HG03378 (cell line): Measurements from ENCODE around the gene UBE2D1.

Experiments
- ATAC-seq: cut with Tn5 transposase; IDR thresholded peaks from one replicate; pipeline ENCODE4 v1.9.1; 2021; ENCODE audit warnings: mild to moderate bottlenecking, moderate library complexity; ENCODE audit not compliant: unreplicated experiment

Gene UBE2D1

DNA sequence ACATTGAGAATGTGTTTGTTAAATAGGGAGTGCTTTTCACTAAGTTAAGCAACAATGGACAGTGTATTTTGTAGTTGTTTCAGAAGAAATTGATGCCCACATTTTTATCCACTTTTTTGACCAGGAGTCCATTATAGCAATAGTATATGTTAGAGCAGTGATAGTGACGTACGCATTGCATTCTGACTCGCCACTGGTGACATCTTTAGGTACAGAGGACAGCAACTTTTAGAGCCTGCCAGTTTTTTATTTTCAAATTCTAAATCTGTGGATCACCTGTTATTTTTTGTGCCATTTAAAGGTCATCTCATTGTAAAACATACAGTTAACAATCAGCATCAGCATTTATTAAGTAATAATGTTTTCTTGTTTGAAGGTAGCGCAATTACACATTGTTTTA is 1.4 kb downstream of the UBE2D1 start:
- ATAC-seq = no peak

- no peak for ATAC-seq
These were observed 6.6 kb downstream of the UBE2D1 start for GRCh38 chr10:58341422-58341821.

DNA sequence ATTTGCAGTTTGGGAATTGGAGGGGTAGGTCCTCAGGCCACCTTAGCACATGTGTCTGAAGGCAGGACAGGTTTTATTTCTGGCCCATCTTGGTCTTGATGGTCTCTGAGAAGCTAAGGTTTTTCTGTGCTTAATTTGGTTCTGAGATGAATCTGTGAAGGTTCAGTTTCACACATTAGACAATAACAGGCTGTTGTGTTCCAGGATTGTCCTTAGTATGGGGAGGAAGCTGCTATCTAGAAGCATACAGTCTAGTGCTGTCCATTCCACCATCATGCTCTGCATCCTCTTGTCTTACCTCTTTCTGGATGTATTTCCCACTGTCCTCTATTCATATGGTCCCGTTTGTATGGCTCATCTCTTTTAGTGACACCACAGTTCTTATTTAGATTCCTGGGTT is 7.1 kb downstream of the UBE2D1 start:
- ATAC-seq = no peak

- no peak for ATAC-seq
These were observed 13.2 kb downstream of the UBE2D1 start for GRCh38 chr10:58347967-58348366.

GRCh38 chr10:58348571-58349033 is 13.8 kb downstream of the UBE2D1 start:
- no peak for ATAC-seq

GRCh38 chr10:58350023-58350422 is 15.2 kb downstream of the UBE2D1 start:
- ATAC-seq = no peak

DNA sequence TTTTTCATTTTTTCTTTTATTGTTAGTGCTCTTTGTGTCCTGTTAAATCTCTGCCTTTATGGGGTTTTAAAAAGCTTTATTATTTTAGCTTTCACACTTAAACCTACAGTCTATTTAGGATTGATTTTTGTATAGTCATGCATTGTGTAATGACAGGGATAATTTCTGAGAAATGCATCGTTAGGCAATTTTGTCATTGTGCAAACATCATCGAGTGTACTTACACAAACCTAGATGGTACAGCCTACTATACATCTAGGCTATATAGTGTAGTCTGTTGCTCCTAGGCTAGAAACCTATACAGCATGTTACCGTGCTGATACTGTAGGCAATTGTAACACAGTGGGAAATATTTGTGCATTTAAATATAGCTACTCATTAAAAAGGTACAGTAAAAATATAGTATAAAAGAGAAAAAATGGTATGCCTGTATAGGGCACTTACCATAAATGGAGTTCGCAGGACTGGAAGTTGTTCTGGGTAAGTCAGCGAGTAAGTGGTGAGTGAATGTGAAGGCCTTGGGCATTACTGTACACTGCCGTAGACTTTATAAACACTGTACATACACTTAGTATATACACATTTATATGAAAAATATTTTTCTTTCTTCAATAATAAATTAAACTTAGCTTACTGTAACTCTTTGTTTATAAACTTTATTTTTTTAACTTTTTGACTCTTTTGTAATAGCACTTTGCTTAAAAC is 16.0 kb downstream of the UBE2D1 start:
- ATAC-seq = no peak

GRCh38 chr10:58351616-58352578 is 17.1 kb downstream of the UBE2D1 start:
- no peak for ATAC-seq

GRCh38 chr10:58352956-58353610 is 18.3 kb downstream of the UBE2D1 start:
- ATAC-seq = no peak

DNA sequence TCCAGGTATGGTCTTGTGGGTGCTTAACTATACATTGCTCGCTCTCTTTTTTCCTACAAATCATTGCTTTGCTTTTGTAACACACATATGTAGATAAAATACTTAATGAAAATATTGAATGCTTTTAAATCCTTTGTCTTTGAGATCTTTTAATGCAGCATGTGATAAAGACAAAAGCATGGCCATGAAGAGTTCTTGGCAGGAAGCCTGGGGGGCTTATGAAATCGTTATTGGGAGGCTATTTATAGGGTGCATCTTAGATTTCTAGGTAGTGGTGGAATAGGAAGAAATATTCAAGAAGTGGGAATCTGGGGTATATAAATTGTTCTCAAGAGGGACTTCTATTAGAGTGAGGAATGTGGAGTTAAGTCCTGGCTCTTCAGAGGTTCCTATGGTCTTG is 21.9 kb downstream of the UBE2D1 start:
- ATAC-seq = no peak

- no peak for ATAC-seq
These were observed 23.6 kb downstream of the UBE2D1 start for GRCh38 chr10:58358314-58358933.

DNA sequence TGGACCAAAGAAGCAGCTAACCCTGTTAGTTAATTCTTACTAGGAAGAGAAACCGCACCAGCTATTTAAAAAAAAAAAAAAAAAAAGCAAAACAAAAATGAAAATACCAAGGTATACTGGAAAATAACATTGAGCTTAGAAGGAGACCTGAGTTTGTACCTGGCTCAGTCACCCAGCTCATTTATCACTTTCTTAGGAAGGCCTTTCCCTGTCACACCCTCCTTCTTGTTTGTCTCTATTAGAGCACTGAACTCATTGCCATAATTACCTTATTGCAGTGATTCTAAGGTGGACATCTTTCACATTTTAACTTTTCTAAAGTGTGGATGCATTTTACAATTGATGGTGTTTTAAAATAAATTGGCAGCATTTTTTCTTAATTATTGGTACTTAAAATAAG is 24.1 kb downstream of the UBE2D1 start:
- no peak for ATAC-seq

GRCh38 chr10:58359541-58359940 is 24.7 kb downstream of the UBE2D1 start:
- no peak for ATAC-seq

DNA sequence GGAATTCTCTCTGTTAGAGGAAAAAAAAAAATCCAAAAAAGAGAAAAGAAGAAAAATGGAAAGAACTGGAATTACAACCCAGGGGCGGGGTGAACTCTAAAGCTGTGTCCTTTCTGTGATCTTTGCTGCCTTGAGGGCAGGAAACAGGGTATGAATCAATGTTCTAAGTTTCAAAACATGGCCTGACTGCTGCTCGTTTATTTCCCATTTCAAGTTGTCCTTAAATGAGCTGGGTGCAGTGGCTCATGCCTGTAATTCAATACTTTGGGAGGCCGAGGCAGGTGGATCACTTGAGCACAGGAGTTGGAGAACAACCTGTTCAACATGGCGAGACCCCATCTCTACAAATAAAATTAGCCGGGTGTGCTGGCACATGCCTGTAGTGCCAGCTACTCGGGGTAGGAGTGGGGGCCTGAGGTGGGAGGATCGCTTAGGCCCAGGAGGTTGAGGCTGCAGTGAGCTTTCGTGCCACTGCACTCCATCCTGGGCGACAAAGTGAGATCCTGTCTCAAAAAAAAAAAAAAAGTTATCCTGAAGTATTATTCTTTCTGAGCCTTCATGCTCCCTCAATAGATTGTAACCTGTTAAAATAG is 25.7 kb downstream of the UBE2D1 start:
- no peak for ATAC-seq

- no peak for ATAC-seq
These were observed 26.5 kb downstream of the UBE2D1 start for GRCh38 chr10:58361353-58361752.

DNA sequence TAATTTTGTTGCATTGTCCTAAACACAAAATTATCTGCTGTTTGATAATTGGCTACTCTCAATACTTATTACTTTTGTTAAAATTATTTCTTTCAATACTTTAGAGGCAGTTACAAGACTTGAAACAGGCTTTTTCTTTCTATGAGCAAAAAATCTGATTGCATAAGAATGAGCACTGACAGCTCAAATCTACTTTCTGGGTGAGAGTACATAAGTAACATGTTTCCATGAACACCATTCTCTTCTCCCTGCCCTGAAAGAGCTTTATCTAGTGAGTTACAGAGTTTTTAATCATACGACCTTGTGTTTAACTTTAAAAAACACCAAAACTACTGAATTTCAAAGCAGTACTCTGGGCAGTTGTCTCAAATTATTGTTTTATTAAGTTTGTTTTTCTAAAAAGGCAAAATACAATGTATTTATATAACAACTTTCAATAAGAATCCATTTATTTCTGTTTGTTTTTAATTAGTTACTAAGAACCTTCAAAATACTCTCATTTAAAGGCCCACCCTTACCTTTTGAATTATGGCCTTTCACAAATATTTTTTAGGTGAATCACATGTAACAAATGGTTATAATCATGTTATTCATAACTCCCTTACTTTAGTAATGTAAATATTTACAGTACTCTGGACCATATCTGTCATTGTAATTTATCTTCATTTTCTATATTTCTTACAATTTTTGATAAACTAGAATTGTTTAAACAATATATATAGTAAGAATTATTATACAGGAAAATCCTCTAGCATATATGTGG is 27.4 kb downstream of the UBE2D1 start:
- ATAC-seq = no peak

DNA sequence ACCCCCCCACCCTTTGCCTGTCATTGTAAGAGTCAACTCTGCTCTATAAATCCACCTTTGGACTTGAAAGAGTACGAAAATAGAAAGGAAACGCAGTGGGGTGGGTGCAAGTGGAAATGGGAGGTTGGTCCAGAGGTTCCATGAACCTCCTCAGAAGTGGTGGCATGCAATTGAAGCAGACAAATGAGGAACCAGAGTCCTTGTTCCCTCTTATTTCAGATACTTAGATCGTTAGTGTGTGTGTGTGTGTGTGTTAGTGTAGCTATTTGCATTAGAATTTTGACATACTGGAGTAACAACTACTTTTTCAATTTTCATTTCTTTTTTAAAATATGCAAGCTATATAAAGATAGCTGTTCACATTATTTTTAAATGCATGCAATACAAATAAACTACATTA is 32.3 kb downstream of the UBE2D1 start:
- ATAC-seq = no peak

DNA sequence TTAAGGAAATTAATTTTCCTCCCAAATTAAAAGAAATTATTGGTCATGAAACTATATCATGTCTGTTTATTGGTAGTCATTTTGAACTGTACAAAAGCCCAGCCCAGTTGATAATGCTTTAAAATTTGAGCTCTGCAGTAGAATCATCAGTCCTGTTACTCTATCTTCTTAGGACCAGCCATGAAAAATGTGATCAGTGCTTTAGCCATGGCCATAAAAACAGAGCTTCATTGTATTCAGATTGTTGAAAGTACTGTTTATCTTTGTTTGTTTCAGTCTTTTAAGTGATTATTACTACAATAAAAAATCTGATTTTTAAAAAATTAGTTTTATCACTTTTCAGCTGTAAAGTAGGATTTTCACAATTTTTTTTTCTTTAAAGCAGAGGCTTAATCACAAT is 36.7 kb downstream of the UBE2D1 start:
- ATAC-seq = no peak

DNA sequence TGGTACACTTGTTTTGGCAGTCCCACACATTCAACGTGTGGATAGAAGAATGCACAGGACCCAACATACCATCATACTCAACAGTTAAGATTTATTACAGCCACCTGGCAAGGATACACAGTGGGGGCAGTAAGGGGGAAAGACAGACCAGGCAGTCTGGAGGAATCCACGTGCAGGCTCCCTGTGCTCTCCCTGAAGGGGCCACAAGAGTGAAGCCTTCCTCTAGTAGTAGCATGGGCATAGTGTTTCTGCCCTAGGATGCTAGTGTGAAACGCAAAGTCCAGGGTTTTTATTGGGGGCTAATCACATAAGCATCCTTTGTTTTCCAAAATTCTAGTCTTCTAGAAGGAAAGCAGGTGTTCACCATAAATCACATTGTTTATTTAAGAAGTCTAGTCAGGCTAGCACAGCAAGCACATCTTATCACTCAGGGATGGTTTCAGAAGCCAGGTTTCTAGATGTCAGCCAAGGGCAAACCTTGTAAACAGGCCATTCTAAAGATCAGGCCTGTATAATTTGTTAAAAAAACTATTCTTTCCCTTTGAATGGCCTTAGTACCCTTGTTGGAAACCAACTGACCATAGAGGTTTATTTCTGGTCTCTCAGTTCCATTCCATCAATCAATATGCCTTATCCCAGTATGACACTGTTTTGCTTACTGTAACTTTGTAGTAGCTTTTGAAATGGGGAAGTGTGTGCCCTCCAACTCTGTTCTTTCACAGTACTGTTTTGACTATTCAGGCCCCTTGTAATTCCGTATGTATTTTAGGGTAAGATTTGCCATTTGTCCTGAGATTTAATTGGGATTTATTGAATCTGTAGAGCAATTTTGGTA is 38.0 kb downstream of the UBE2D1 start:
- peak; percentile 87 for ATAC-seq
